Body of pancreas (tissue), 4 donors: Measurements from ENCODE around the gene ZDHHC24. TPM values are rescaled to one million over a fixed set of nuclear protein-coding genes. Genes with fewer than 3 reads are reported as not detected.

Experiments
- ATAC-seq: fragments of 150-250 bp; one replicate; pipeline ENCODE4 v1.9.1; 2016
- DNase-seq, 4 donors: peaks; one replicate each; pipeline ENCODE4 v3.0.0-alpha.2; 2019
- H3K27ac ChIP-seq, 4 donors: fragments of 200-600 bp; sonication (generic); 1 replicate in 3 of 4; 2 replicates in 1 of 4; pipeline versions ENCODE4 v1.5.1 to v1.6.1; 2016 to 2019; ENCODE audit warnings: mild to moderate bottlenecking in 1 of 4, mixed read lengths in 1 of 4, moderate library complexity in 1 of 4
- H3K27me3 ChIP-seq, 2 donors: fragments of 200-600 bp; sonication (generic); one replicate each; pipeline ENCODE4 v1.6.0; 2016; ENCODE audit warnings: mild to moderate bottlenecking in 1 of 2
- H3K36me3 ChIP-seq, 2 donors: fragments of 200-600 bp; sonication (generic); replicated peaks in 1 of 2; 2 replicates each; pipeline ENCODE4 v1.5.1; 2016; ENCODE audit warnings: low read depth in 2 of 2; ENCODE audit not compliant: insufficient read depth in 1 of 2
- H3K4me1 ChIP-seq: fragments of 200-600 bp; sonication (generic); one replicate; pipeline ENCODE4 v1.6.0; 2016
- H3K4me3 ChIP-seq, 2 donors: fragments of 200-600 bp; sonication (generic); 1 replicate in 1 of 2; 2 replicates in 1 of 2; pipeline ENCODE4 v1.5.1; 2016 to 2019
- H3K9me3 ChIP-seq, 3 donors: fragments of 200-600 bp; sonication (generic); 1 replicate in 2 of 3; 2 replicates in 1 of 3; pipeline ENCODE4 v1.5.1; 2016
- CTCF ChIP-seq, 7 experiments: fragments of 450-650 bp in 4 of 7; fragments of 200-600 bp in 3 of 7; sonication (generic) in 3 of 7; IDR thresholded peaks; one replicate each; pipeline ENCODE4 v1.5.1; 2016 to 2019; ENCODE audit warnings: antibody characterized with exemption in 7 of 7
- POLR2A ChIP-seq, 3 donors: fragments of 450-650 bp; IDR thresholded peaks; one replicate each; pipeline ENCODE4 v1.6.1; 2016; ENCODE audit warnings: antibody characterized with exemption in 3 of 3, mild to moderate bottlenecking in 2 of 3
- WGBS, 2 donors: methylation state at CpG; one replicate each; pipeline ENCODE4 v1.1.5; 2017; 5-methylcytosine and 5-hydroxymethylcytosine counted together
- intact Hi-C: fragments of 100-400 bp; cut with DNase I; formaldehyde crosslinking; loops from one replicate; pipeline ENCODE4 v1.15.1; 2023
- total RNA-seq, 2 donors: library from RNA; depleted of rRNA; stranded (reverse); fragments of >200 nt; gene quantifications; one replicate each; pipeline ENCODE4 v1.1.0, GENCODE V29; 2016

Gene ZDHHC24
- total RNA-seq, 2 donors from 2014 or later: 15.8 to 22.3 TPM

GRCh38 chr11:66562275-66562674 is 16.4 kb upstream of the ZDHHC24 start:
- no peak overlapping the region for H3K27ac ChIP-seq
- no peak overlapping the region for H3K4me3 ChIP-seq
- intact Hi-C loops: no loop called here
- WGBS, 2 donors: 65 to 83% methylated on average over 2 of the region's 2 CpGs
- DNase-seq (no peak), ATAC-seq (no peak)
- H3K27me3 ChIP-seq: no peaks in the 10 kb centered on the region
- no peaks in the 10 kb centered on the region for H3K9me3 ChIP-seq
- H3K36me3 ChIP-seq: no peaks in the 10 kb centered on the region
- H3K4me1 ChIP-seq: peaks cover 9% of the 10 kb centered on the region
- TF ChIP-seq CTCF (IDR thresholded peaks at IDR 0.05) (no peak), POLR2A (IDR thresholded peaks at IDR 0.05) (no peak)

GRCh38 chr11:66561975-66562248 is 16.1 kb upstream of the ZDHHC24 start:
- Histone ChIP-seq H3K4me1 (peaks cover 9% of the 10 kb centered on the region), H3K27ac (no peak overlapping the region), H3K27me3 (no peaks in the 10 kb centered on the region), H3K36me3 (no peaks in the 10 kb centered on the region), H3K9me3 (no peaks in the 10 kb centered on the region), H3K4me3 (no peak overlapping the region)
- intact Hi-C loops: no loop called here
- no peak for TF ChIP-seq POLR2A (IDR thresholded peaks at IDR 0.05)
- TF ChIP-seq CTCF (IDR thresholded peaks at IDR 0.05): no peak
- DNase-seq (no peak), ATAC-seq (no peak)
- WGBS, 2 donors: 91 to 95% methylated on average over 7 to 9 of the region's 9 CpGs

GRCh38 chr11:66561178-66561974 is 15.5 kb upstream of the ZDHHC24 start:
- DNase-seq (no peak), ATAC-seq (no peak)
- Histone ChIP-seq H3K36me3 (no peaks in the 10 kb centered on the region), H3K9me3 (no peaks in the 10 kb centered on the region), H3K27me3 (no peaks in the 10 kb centered on the region), H3K27ac (no peak overlapping the region), H3K4me1 (peaks cover 9% of the 10 kb centered on the region), H3K4me3 (no peak overlapping the region)
- intact Hi-C loops: no loop called here
- TF ChIP-seq CTCF (IDR thresholded peaks at IDR 0.05) (no peak), POLR2A (IDR thresholded peaks at IDR 0.05) (no peak)
- WGBS, 2 donors: 72 to 84% methylated on average over 5 to 13 of the region's 14 CpGs

- no peaks in the 10 kb centered on the region for H3K36me3 ChIP-seq
- DNase-seq (no peak), ATAC-seq (no peak)
- intact Hi-C loops: no loop called here
- WGBS, 2 donors: 73% methylated on average over 27 of the region's 27 CpGs; no CpG with 5 or more reads in 1 of the 2 donors
- TF ChIP-seq POLR2A (IDR thresholded peaks at IDR 0.05): no peak
- H3K4me3 ChIP-seq: no peak overlapping the region
- H3K27me3 ChIP-seq: no peaks in the 10 kb centered on the region
- H3K9me3 ChIP-seq: no peaks in the 10 kb centered on the region
- H3K27ac ChIP-seq: no peak overlapping the region
- H3K4me1 ChIP-seq: peaks cover 9% of the 10 kb centered on the region
Measured at GRCh38 chr11:66559866-66560676, 14.2 kb upstream of the ZDHHC24 start.

- DNase-seq: peak; percentile 28 to 69 (median 46)
- Histone ChIP-seq H3K27ac (no peak overlapping the region), H3K27me3 (no peaks in the 10 kb centered on the region), H3K4me3 (no peak overlapping the region), H3K9me3 (no peaks in the 10 kb centered on the region), H3K36me3 (no peaks in the 10 kb centered on the region), H3K4me1 (peaks cover 9% of the 10 kb centered on the region)
- peak; percentile 21 for ATAC-seq
- 7 to 15% methylated on average over 10 to 40 of the region's 50 CpGs for WGBS, 2 donors
- TF ChIP-seq CTCF (IDR thresholded peaks at IDR 0.05) (no peak), POLR2A (IDR thresholded peaks at IDR 0.05) (no peak)
- intact Hi-C loops: no loop called here
Measured at GRCh38 chr11:66559142-66559865, 13.5 kb upstream of the ZDHHC24 start.
